HEK293T (cell line): ENCODE data around the gene SLC35G3.

Experiments
- ARNT ChIP-seq: fragments of 450-650 bp; IDR thresholded peaks from 2 replicates; pipeline ENCODE4 v1.6.1; 2017; ENCODE audit warnings: mild to moderate bottlenecking
- ELF4 ChIP-seq: fragments of 450-650 bp; IDR thresholded peaks from 2 replicates; pipeline ENCODE4 v1.6.1; 2017; ENCODE audit warnings: antibody characterized with exemption
- FOXA1 ChIP-seq: fragments of 450-650 bp; IDR thresholded peaks from 2 replicates; pipeline ENCODE4 v1.6.1; 2016; ENCODE audit warnings: mild to moderate bottlenecking
- FOXK2 ChIP-seq: fragments of 450-650 bp; IDR thresholded peaks from 2 replicates; pipeline ENCODE4 v1.6.1; 2016; ENCODE audit warnings: mild to moderate bottlenecking
- NFRKB ChIP-seq: fragments of 450-650 bp; IDR thresholded peaks from 2 replicates; pipeline ENCODE4 v1.6.1; 2016; ENCODE audit warnings: mild to moderate bottlenecking, moderate library complexity
- SP1 ChIP-seq: fragments of 450-650 bp; IDR thresholded peaks from 2 replicates; pipeline ENCODE4 v1.6.1; 2017
- ZNF384 ChIP-seq: fragments of 450-650 bp; IDR thresholded peaks from 2 replicates; pipeline ENCODE4 v1.6.1; 2016

DNA sequence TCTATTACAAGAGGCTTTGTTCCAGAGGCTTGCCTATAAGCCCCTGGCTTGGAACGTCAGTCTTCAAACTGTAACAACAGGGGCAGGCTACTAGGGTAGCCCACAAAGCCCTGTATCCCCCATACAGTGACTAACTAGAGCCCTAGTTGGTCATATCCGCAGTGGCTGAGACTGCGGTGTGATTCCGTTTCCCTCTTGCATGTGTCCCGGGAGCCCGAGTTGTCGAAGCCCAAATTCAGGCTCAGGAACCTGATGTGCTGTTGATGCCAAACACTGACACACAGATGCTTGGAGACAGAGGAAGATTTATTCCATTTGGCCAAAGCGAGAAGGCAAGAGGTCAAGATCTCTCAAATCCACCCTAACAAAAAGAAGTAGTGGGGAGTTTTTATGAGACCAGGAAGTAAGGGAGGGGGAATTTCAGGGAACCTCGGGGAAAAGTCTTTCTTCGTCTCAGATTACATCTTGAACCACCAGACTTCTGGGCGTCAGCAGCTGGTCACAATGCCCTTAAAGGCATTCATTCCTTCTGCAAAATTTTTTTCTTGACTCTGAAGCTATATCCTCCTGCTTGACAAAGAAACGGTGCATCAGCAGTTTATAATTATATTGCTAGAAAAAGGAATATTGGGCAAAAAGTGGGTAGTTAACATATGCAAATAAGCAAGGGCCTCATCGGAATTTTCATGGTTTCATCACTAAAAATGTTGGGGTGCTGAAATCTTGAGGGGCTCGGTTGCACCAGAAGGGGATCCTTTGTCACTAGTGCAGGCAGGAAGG lies 49.6 kb upstream of the SLC35G3 start:
- TF ChIP-seq ELF4 (no peak), FOXK2 (no peak), SP1 (no peak), FOXA1 (no peak), ARNT (no peak), NFRKB (no peak), ZNF384 (no peak)
